Stimulated activated naive B cell treated with anti-CD40 and anti-IgM and Interleukin-4, amounts not matched to agents 10 μg/mL and 1 μg/mL and 100 μg/mL, for 72 hours (primary cell): ENCODE measurements around the gene SEMA4A.
"Not testable (repeated sequence)": the region's sequence is repeated elsewhere in the genome, so short reads cannot be mapped to it uniquely, and the experiment has no call there.

Experiments used
- ATAC-seq, 2 donors: fragments of 150-1000 bp; cut with Tn5 transposase; replicated peaks; 2 replicates each; pipeline ENCODE4 v1.10.0; 2021; ENCODE audit warnings: moderate library complexity in 1 of 2
- DNase-seq: peaks from one replicate; pipeline ENCODE4 v3.0.0; 2021
- H3K27ac Mint-ChIP-seq: one replicate; pipeline ENCODE4 v1.8.0; 2022; ENCODE audit warnings: mild to moderate bottlenecking, mixed read lengths
- H3K27me3 Mint-ChIP-seq, 2 donors: one replicate each; pipeline ENCODE4 v1.8.0; 2022; ENCODE audit warnings: mixed read lengths in 2 of 2
- H3K36me3 Mint-ChIP-seq, 2 donors: one replicate each; pipeline ENCODE4 v1.8.0; 2022; ENCODE audit warnings: mixed read lengths in 2 of 2, mild to moderate bottlenecking in 1 of 2
- H3K4me1 Mint-ChIP-seq, 2 donors: one replicate each; pipeline ENCODE4 v1.8.0; 2022; ENCODE audit warnings: mixed read lengths in 2 of 2, mild to moderate bottlenecking in 1 of 2
- H3K4me3 Mint-ChIP-seq, 2 donors: one replicate each; pipeline ENCODE4 v1.8.0; 2022; ENCODE audit warnings: mild to moderate bottlenecking in 2 of 2, mixed read lengths in 2 of 2, moderate library complexity in 1 of 2
- H3K9me3 Mint-ChIP-seq, 2 donors: one replicate each; pipeline ENCODE4 v1.8.0; 2022; ENCODE audit warnings: mixed read lengths in 2 of 2, mild to moderate bottlenecking in 1 of 2

Gene SEMA4A

GRCh38 chr1:156167536-156167935 is 14.2 kb downstream of the SEMA4A start:
- H3K27me3 Mint-ChIP-seq, result no peaks in the 10 kb centered on the region
- DNase-seq (no peak), ATAC-seq (no peak)
- no peak overlapping the region for H3K27ac Mint-ChIP-seq
- peaks cover 12 to 13% of the 10 kb centered on the region in 2 donors for H3K4me1 Mint-ChIP-seq
- H3K9me3 Mint-ChIP-seq, result peaks cover 4 to 5% of the 10 kb centered on the region in 2 donors
- peaks cover 44 to 51% of the 10 kb centered on the region in 2 donors for H3K36me3 Mint-ChIP-seq
- no peak overlapping the region for H3K4me3 Mint-ChIP-seq

GRCh38 chr1:156172696-156173470 is 19.5 kb downstream of the SEMA4A start:
- no peaks in the 10 kb centered on the region for H3K27me3 Mint-ChIP-seq
- peaks cover 11 to 22% of the 10 kb centered on the region in 2 donors for H3K4me1 Mint-ChIP-seq
- H3K27ac Mint-ChIP-seq, result no peak overlapping the region
- DNase-seq (no peak), ATAC-seq (no peak)
- H3K9me3 Mint-ChIP-seq, result no peaks in the 10 kb centered on the region
- H3K36me3 Mint-ChIP-seq, result peaks cover 48 to 66% of the 10 kb centered on the region in 2 donors
- H3K4me3 Mint-ChIP-seq, result no peak overlapping the region

- Mint-ChIP-seq H3K4me1 (peaks cover 19 to 30% of the 10 kb centered on the region in 2 donors), H3K27ac (no peak overlapping the region), H3K27me3 (no peaks in the 10 kb centered on the region), H3K9me3 (no peaks in the 10 kb centered on the region), H3K36me3 (peaks cover 46 to 61% of the 10 kb centered on the region in 2 donors), H3K4me3 (no peak overlapping the region)
- DNase-seq (no peak), ATAC-seq (no peak)
Measured at GRCh38 chr1:156176610-156177210, 23.3 kb downstream of the SEMA4A start.

- ATAC-seq (peak; percentile 80 to 87), DNase-seq (no peak)
- H3K27ac Mint-ChIP-seq, result peak overlapping the region; percentile 60
- no peaks in the 10 kb centered on the region for H3K27me3 Mint-ChIP-seq
- H3K9me3 Mint-ChIP-seq, result no peaks in the 10 kb centered on the region
- H3K36me3 Mint-ChIP-seq, result peaks cover 38 to 53% of the 10 kb centered on the region in 2 donors
- H3K4me1 Mint-ChIP-seq, result peaks cover 19 to 25% of the 10 kb centered on the region in 2 donors
- H3K4me3 Mint-ChIP-seq, result no peak overlapping the region
Measured at GRCh38 chr1:156177919-156178654, 24.7 kb downstream of the SEMA4A start.

GRCh38 chr1:156180471-156180870 is 27.1 kb downstream of the SEMA4A start:
- H3K36me3 Mint-ChIP-seq, result peaks cover 21 to 37% of the 10 kb centered on the region in 2 donors
- H3K4me1 Mint-ChIP-seq, result peaks cover 15 to 17% of the 10 kb centered on the region in 2 donors
- no peak overlapping the region for H3K27ac Mint-ChIP-seq
- H3K4me3 Mint-ChIP-seq, result no peak overlapping the region
- no peak for DNase-seq
- no peaks in the 10 kb centered on the region for H3K27me3 Mint-ChIP-seq
- ATAC-seq, result no peak
- H3K9me3 Mint-ChIP-seq, result no peaks in the 10 kb centered on the region

- Mint-ChIP-seq H3K27ac (peak overlapping the region; percentile 51), H3K36me3 (peaks cover 14 to 28% of the 10 kb centered on the region in 2 donors), H3K4me1 (peaks cover 10 to 13% of the 10 kb centered on the region in 2 donors)
- not testable (repeated sequence) for H3K4me3 Mint-ChIP-seq, H3K9me3 Mint-ChIP-seq, H3K27me3 Mint-ChIP-seq, DNase-seq, ATAC-seq
Measured at GRCh38 chr1:156181391-156181924, 28.1 kb downstream of the SEMA4A start.

- H3K4me1 Mint-ChIP-seq, result peaks cover 10 to 11% of the 10 kb centered on the region in 2 donors
- not testable (repeated sequence) for H3K4me3 Mint-ChIP-seq, H3K9me3 Mint-ChIP-seq, H3K27me3 Mint-ChIP-seq, H3K27ac Mint-ChIP-seq, ATAC-seq, DNase-seq
- H3K36me3 Mint-ChIP-seq, result peaks cover 11 to 21% of the 10 kb centered on the region in 2 donors
Measured at GRCh38 chr1:156182010-156182779, 28.8 kb downstream of the SEMA4A start.

GRCh38 chr1:156186347-156187177 is 33.2 kb downstream of the SEMA4A start:
- not testable (repeated sequence) for H3K4me3 Mint-ChIP-seq, H3K27ac Mint-ChIP-seq, H3K9me3 Mint-ChIP-seq, H3K27me3 Mint-ChIP-seq, ATAC-seq, H3K4me1 Mint-ChIP-seq, DNase-seq, H3K36me3 Mint-ChIP-seq

- H3K27me3 Mint-ChIP-seq, H3K27ac Mint-ChIP-seq, H3K4me3 Mint-ChIP-seq, ATAC-seq, H3K9me3 Mint-ChIP-seq, DNase-seq: not testable (repeated sequence)
- H3K4me1 Mint-ChIP-seq, result peaks cover 13 to 25% of the 10 kb centered on the region in 2 donors
- H3K36me3 Mint-ChIP-seq, result peaks cover 10 to 12% of the 10 kb centered on the region in 2 donors
Measured at GRCh38 chr1:156190265-156190664, 36.9 kb downstream of the SEMA4A start.

- Mint-ChIP-seq H3K27ac (no peak overlapping the region), H3K4me3 (no peak overlapping the region), H3K4me1 (peaks cover 18 to 35% of the 10 kb centered on the region in 2 donors), H3K9me3 (peaks cover 0 to 2% of the 10 kb centered on the region in 2 donors), H3K36me3 (peaks cover 16 to 21% of the 10 kb centered on the region in 2 donors), H3K27me3 (no peaks in the 10 kb centered on the region)
- ATAC-seq (no peak), DNase-seq (no peak)
Measured at GRCh38 chr1:156191292-156191964, 38.0 kb downstream of the SEMA4A start.

- Mint-ChIP-seq H3K27ac (peak overlapping the region; percentile 98), H3K27me3 (no peaks in the 10 kb centered on the region), H3K4me3 (peak overlapping the region; percentile 90 to 96), H3K4me1 (peaks cover 24 to 40% of the 10 kb centered on the region in 2 donors), H3K36me3 (peaks cover 20 to 28% of the 10 kb centered on the region in 2 donors), H3K9me3 (peaks cover 0 to 2% of the 10 kb centered on the region in 2 donors)
- DNase-seq (no peak), ATAC-seq (no peak)
Measured at GRCh38 chr1:156193208-156193487, 39.8 kb downstream of the SEMA4A start.

GRCh38 chr1:156193488-156194299 is 40.3 kb downstream of the SEMA4A start, which contains the start of gene SLC25A44:
TSS of gene SLC25A44 (plus strand) at chr1:156194104. CDS start at chr1:156199848, 5,744 bp downstream.
- peaks cover 0 to 2% of the 10 kb centered on the region in 2 donors for H3K9me3 Mint-ChIP-seq
- H3K36me3 Mint-ChIP-seq, result peaks cover 20 to 28% of the 10 kb centered on the region in 2 donors
- DNase-seq (peak; percentile 98), ATAC-seq (peak; percentile 95 to 97)
- peaks cover 27 to 45% of the 10 kb centered on the region in 2 donors for H3K4me1 Mint-ChIP-seq
- H3K27ac Mint-ChIP-seq, result peak within 1 kb of the TSS; percentile 98
- H3K4me3 Mint-ChIP-seq, result peak within 1 kb of the TSS; percentile 90 to 96
- no peaks in the 10 kb centered on the region for H3K27me3 Mint-ChIP-seq
